SK-N-SH (cell line): ENCODE data around the gene LRRC10.

Source experiments
- EP300 ChIP-seq, 2 experiments: IDR thresholded peaks; 2 replicates each; pipeline versions ENCODE4 v1.4.0 to v1.6.1; 2012; ENCODE audit warnings: borderline replicate concordance in 1 of 2, low read depth in 1 of 2, low read length in 1 of 2
- GATA2 ChIP-seq: sonication (generic); formaldehyde crosslinking; IDR thresholded peaks from 2 replicates; pipeline ENCODE4 v1.5.0; 2020; ENCODE audit warnings: mild to moderate bottlenecking, missing genetic modification reagents
- RAD21 ChIP-seq: IDR thresholded peaks from 2 replicates; pipeline ENCODE4 v1.6.1; 2012; ENCODE audit warnings: mild to moderate bottlenecking, low read length
- RFX5 ChIP-seq: IDR thresholded peaks from 2 replicates; pipeline ENCODE4 v1.6.1; 2012; ENCODE audit warnings: mild to moderate bottlenecking, improper control_type of control experiment, low read length
- YY1 ChIP-seq: IDR thresholded peaks from 2 replicates; pipeline ENCODE4 v1.4.0; 2012; ENCODE audit warnings: low read depth, mild to moderate bottlenecking
- TF ChIP-seq, protein P1 (sequence below): fragments of 200-600 bp; sonication (generic); IDR thresholded peaks from 2 replicates; pipeline ENCODE4 v1.6.1; 2017; ENCODE audit warnings: antibody characterized with exemption, mild to moderate bottlenecking, moderate library complexity
- TF ChIP-seq, protein P2 (sequence below): fragments of 150-350 bp; IDR thresholded peaks from 2 replicates; pipeline ENCODE4 v1.6.1; 2017; ENCODE audit warnings: antibody characterized with exemption, low read length, low read depth, borderline replicate concordance
- TF ChIP-seq, protein P3 (sequence below): IDR thresholded peaks from 2 replicates; pipeline ENCODE4 v1.4.0; 2012; ENCODE audit warnings: low read depth

DNA sequence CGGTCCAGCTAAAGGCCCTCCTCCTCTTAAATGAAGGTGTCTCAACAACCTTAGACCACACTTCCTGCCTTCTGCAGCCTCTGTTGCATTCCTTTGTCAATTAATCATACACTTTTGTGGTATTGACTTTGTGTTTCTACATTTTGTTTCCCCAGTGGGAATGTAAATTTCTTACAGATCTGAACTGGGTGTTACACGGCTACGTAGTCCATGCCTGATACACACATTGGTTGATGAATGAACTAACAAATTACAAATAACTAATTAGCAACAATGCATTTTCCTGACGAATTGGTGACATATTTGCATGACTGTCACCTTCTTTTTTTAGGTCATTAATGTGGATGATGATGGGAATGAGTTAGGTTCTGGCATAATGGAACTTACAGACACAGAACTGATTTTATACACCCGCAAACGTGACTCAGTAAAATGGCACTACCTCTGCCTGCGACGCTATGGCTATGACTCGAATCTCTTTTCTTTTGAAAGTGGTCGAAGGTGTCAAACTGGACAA is 40.6 kb downstream of the LRRC10 start:
- TF ChIP-seq, protein P1, sequence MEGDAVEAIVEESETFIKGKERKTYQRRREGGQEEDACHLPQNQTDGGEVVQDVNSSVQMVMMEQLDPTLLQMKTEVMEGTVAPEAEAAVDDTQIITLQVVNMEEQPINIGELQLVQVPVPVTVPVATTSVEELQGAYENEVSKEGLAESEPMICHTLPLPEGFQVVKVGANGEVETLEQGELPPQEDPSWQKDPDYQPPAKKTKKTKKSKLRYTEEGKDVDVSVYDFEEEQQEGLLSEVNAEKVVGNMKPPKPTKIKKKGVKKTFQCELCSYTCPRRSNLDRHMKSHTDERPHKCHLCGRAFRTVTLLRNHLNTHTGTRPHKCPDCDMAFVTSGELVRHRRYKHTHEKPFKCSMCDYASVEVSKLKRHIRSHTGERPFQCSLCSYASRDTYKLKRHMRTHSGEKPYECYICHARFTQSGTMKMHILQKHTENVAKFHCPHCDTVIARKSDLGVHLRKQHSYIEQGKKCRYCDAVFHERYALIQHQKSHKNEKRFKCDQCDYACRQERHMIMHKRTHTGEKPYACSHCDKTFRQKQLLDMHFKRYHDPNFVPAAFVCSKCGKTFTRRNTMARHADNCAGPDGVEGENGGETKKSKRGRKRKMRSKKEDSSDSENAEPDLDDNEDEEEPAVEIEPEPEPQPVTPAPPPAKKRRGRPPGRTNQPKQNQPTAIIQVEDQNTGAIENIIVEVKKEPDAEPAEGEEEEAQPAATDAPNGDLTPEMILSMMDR, result no peak
- TF ChIP-seq, protein P2, sequence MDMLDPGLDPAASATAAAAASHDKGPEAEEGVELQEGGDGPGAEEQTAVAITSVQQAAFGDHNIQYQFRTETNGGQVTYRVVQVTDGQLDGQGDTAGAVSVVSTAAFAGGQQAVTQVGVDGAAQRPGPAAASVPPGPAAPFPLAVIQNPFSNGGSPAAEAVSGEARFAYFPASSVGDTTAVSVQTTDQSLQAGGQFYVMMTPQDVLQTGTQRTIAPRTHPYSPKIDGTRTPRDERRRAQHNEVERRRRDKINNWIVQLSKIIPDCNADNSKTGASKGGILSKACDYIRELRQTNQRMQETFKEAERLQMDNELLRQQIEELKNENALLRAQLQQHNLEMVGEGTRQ, result no peak
- TF ChIP-seq RFX5 (no peak), RAD21 (no peak), EP300 (IDR thresholded peaks at IDR 0.05; ENCODE audit: borderline replicate concordance in 1 of 2, low read depth in 1 of 2, low read length in 1 of 2) (no peak), YY1 (no peak), GATA2 (no peak)
- TF ChIP-seq, protein P3, sequence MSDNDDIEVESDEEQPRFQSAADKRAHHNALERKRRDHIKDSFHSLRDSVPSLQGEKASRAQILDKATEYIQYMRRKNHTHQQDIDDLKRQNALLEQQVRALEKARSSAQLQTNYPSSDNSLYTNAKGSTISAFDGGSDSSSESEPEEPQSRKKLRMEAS, result no peak
